ENCODE data around the gene OR51B4. TPM values are rescaled to one million over a fixed set of nuclear protein-coding genes. Genes with fewer than 3 reads are reported as not detected.

The OR51B4 gene
- total and polyA plus RNA-seq, 2 experiments from 2014 or later: not detected

DNA sequence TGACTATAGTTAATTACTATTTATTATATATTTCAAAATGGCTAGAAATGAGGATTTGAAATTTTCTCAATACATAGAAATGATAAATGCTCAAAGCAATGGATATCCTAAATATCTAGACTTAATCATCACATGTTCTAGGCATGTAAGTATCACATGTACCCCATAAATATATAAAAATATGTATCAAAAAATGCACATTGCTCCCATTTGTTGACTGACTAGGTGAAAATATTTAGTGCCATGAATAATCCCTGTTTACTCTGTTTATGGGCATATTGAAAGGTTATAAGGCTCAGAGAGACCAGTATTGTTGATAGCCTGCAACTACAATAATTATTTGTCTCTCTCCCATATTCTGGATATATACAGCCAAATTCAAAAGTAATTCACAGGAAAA, 35.1 kb downstream of the OR51B4 start (continued):
- no peak for TF ChIP-seq NANOG (IDR thresholded peaks at IDR 0.05; ENCODE audit: borderline replicate concordance)
- no peak for TF ChIP-seq EZH2 (IDR thresholded peaks at IDR 0.05; ENCODE audit: low read depth, unreplicated experiment)
- no peak for TF ChIP-seq EZH2phosphoT487 (IDR thresholded peaks at IDR 0.05; ENCODE audit: unreplicated experiment)
- TF ChIP-seq CREB1 (CRISPR knock-in tag; IDR thresholded peaks at IDR 0.05; ENCODE audit: low read depth): no peak
- no peak for TF ChIP-seq JUNB (IDR thresholded peaks at IDR 0.05; ENCODE audit: unreplicated experiment)

GRCh38 chr11:5265832-5266231, 35.9 kb downstream of the OR51B4 start:
- Mint-ChIP-seq H3K36me3 (ENCODE audit: low read depth) (no peaks in the 10 kb centered on the region), H3K4me3 (no peak overlapping the region), H3K27me3 (ENCODE audit: insufficient read depth, low read depth, poor library complexity) (peaks cover 2% of the 10 kb centered on the region), H3K27ac (no peak overlapping the region), H3K9me3 (peaks cover 4% of the 10 kb centered on the region; the same call in 2 of the 3 replicates), H3K4me1 (peaks cover 5% of the 10 kb centered on the region; the same call in 2 of the 3 replicates)
- H3K79me2 ChIP-seq (replicated peaks; ENCODE audit: insufficient read depth): no peaks in the 10 kb centered on the region
- H3K4me3 ChIP-seq: no peak overlapping the region
- no peaks in the 10 kb centered on the region for H3K27me3 ChIP-seq (ENCODE audit: insufficient read depth)
- DNase-seq (ENCODE audit: low spot score) (no peak), ATAC-seq (no peak)
- H3K9me2 ChIP-seq (ENCODE audit: insufficient read depth): no peaks in the 10 kb centered on the region
- H3K4me2 ChIP-seq: no peak overlapping the region
- H3K36me3 ChIP-seq (ENCODE audit: insufficient read depth): no peaks in the 10 kb centered on the region
- H2AFZ ChIP-seq: no peak overlapping the region
- H3K4me1 ChIP-seq (ENCODE audit: insufficient read depth): no peaks in the 10 kb centered on the region
- H3K27ac ChIP-seq (ENCODE audit: low read depth): no peak overlapping the region
- no peaks in the 10 kb centered on the region for H3F3A ChIP-seq (replicated peaks; ENCODE audit: low read depth)
- no peaks in the 10 kb centered on the region for H4K20me1 ChIP-seq (replicated peaks; ENCODE audit: insufficient read depth)
- TF ChIP-seq JUNB (IDR thresholded peaks at IDR 0.05; ENCODE audit: unreplicated experiment): no peak
- no peak for TF ChIP-seq REST (IDR thresholded peaks at IDR 0.05; ENCODE audit: unreplicated experiment)
- TF ChIP-seq ZNF114 (CRISPR knock-in tag; IDR thresholded peaks at IDR 0.05): no peak
- no peak for TF ChIP-seq EZH2phosphoT487 (IDR thresholded peaks at IDR 0.05; ENCODE audit: unreplicated experiment)
- no peak for TF ChIP-seq POLR2AphosphoS5 (IDR thresholded peaks at IDR 0.05; ENCODE audit: low read depth)
- no peak for TF ChIP-seq ETS1 (IDR thresholded peaks at IDR 0.05)
- no peak for TF ChIP-seq ZNF462 (CRISPR knock-in tag; IDR thresholded peaks at IDR 0.05)
- no peak for TF ChIP-seq CREB1 (CRISPR knock-in tag; IDR thresholded peaks at IDR 0.05; ENCODE audit: low read depth)
- TF ChIP-seq ZNF331 (CRISPR knock-in tag; IDR thresholded peaks at IDR 0.05; ENCODE audit: low read depth): no peak
- no peak for TF ChIP-seq STAT1 (IDR thresholded peaks at IDR 0.05; ENCODE audit: unreplicated experiment)
- no peak for TF ChIP-seq EZH2 (IDR thresholded peaks at IDR 0.05; ENCODE audit: low read depth, unreplicated experiment)
- TF ChIP-seq NANOG (IDR thresholded peaks at IDR 0.05; ENCODE audit: borderline replicate concordance): no peak
- TF ChIP-seq, protein P1, sequence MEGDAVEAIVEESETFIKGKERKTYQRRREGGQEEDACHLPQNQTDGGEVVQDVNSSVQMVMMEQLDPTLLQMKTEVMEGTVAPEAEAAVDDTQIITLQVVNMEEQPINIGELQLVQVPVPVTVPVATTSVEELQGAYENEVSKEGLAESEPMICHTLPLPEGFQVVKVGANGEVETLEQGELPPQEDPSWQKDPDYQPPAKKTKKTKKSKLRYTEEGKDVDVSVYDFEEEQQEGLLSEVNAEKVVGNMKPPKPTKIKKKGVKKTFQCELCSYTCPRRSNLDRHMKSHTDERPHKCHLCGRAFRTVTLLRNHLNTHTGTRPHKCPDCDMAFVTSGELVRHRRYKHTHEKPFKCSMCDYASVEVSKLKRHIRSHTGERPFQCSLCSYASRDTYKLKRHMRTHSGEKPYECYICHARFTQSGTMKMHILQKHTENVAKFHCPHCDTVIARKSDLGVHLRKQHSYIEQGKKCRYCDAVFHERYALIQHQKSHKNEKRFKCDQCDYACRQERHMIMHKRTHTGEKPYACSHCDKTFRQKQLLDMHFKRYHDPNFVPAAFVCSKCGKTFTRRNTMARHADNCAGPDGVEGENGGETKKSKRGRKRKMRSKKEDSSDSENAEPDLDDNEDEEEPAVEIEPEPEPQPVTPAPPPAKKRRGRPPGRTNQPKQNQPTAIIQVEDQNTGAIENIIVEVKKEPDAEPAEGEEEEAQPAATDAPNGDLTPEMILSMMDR (conservative IDR thresholded peaks at IDR 0.05; ENCODE audit: low read depth in 2 of 2): no peak
